Thymus (tissue), 11 donors: Measurements from ENCODE around the gene OSGIN1. TPM values are rescaled to one million over a fixed set of nuclear protein-coding genes. Genes with fewer than 3 reads are reported as not detected.

Experiments used
- DNase-seq, 9 donors: peaks; one replicate each; pipeline ENCODE4 v3.0.0-alpha.2; 2013; ENCODE audit warnings: low spot score in 9 of 9, low read depth in 6 of 9, missing footprints in 1 of 9
- H3K27ac ChIP-seq, 2 donors: one replicate each; pipeline ENCODE4 v1.5.1; 2013; ENCODE audit warnings: control low read depth in 1 of 2, low read depth in 1 of 2, low read length in 1 of 2, mild to moderate bottlenecking in 1 of 2, moderate library complexity in 1 of 2
- H3K27me3 ChIP-seq, 2 donors: one replicate each; pipeline ENCODE4 v1.5.1; 2013; ENCODE audit warnings: low read length in 1 of 2; ENCODE audit not compliant: control insufficient read depth in 2 of 2, insufficient read depth in 1 of 2
- H3K36me3 ChIP-seq, 2 donors: one replicate each; pipeline ENCODE4 v1.5.1; 2013; ENCODE audit warnings: low read length in 1 of 2, mild to moderate bottlenecking in 1 of 2, moderate library complexity in 1 of 2; ENCODE audit not compliant: control insufficient read depth in 2 of 2, insufficient read depth in 2 of 2
- H3K4me1 ChIP-seq, 2 donors: one replicate each; pipeline ENCODE4 v1.5.1; 2013; ENCODE audit warnings: low read length in 2 of 2; ENCODE audit not compliant: control insufficient read depth in 2 of 2, insufficient read depth in 2 of 2
- H3K4me3 ChIP-seq, 2 donors: one replicate each; pipeline ENCODE4 v1.5.1; 2013; ENCODE audit warnings: low read length in 2 of 2, control low read depth in 1 of 2, mild to moderate bottlenecking in 1 of 2
- H3K9me3 ChIP-seq, 2 donors: one replicate each; pipeline ENCODE4 v1.5.1; 2013; ENCODE audit warnings: low read length in 1 of 2, mild to moderate bottlenecking in 1 of 2; ENCODE audit not compliant: control insufficient read depth in 2 of 2, insufficient read depth in 1 of 2
- WGBS: extraction: QIAGEN DNeasy Blood & Tissue Kit; methylation state at CpG from one replicate; pipeline ENCODE4 v1.1.7; 2013; 5-methylcytosine and 5-hydroxymethylcytosine counted together
- polyA plus RNA-seq: library from polyadenylated mRNA; stranded (reverse); fragments of 200-250 nt; gene quantifications from one replicate; pipeline ENCODE4 v1.2.3, GENCODE V29; 2013
- total RNA-seq: library from RNA; stranded (reverse); fragments of 120-200 nt; gene quantifications from one replicate; pipeline ENCODE4 v1.2.4, GENCODE V29; 2013
- donor health status: healthy.

The OSGIN1 gene
- total and polyA plus RNA-seq, 2 donors, result 0.42 to 3.8 TPM

- Histone ChIP-seq H3K27me3 (peaks cover 21 to 37% of the 10 kb centered on the region in 2 donors), H3K27ac (no peak overlapping the region), H3K4me3 (no peak overlapping the region), H3K4me1 (no peaks in the 10 kb centered on the region), H3K9me3 (peaks cover 0 to 7% of the 10 kb centered on the region in 2 donors), H3K36me3 (no peaks in the 10 kb centered on the region)
- 88% methylated on average over 22 of the region's 22 CpGs for WGBS
- no peak for DNase-seq
Observed at GRCh38 chr16:83973581-83974385, 20.7 kb downstream of the OSGIN1 start.

- 72% methylated on average over 7 of the region's 7 CpGs for WGBS
- no peak for DNase-seq
- Histone ChIP-seq H3K4me1 (no peaks in the 10 kb centered on the region), H3K36me3 (no peaks in the 10 kb centered on the region), H3K9me3 (peaks cover 0 to 7% of the 10 kb centered on the region in 2 donors), H3K27me3 (peaks cover 14 to 30% of the 10 kb centered on the region in 2 donors), H3K27ac (no peak overlapping the region), H3K4me3 (no peak overlapping the region)
Observed at GRCh38 chr16:83974475-83974874, 21.4 kb downstream of the OSGIN1 start.

GRCh38 chr16:83975590-83976260 lies 22.7 kb downstream of the OSGIN1 start:
- Histone ChIP-seq H3K27me3 (peaks cover 2 to 18% of the 10 kb centered on the region in 2 donors), H3K9me3 (peaks cover 0 to 7% of the 10 kb centered on the region in 2 donors), H3K4me1 (no peaks in the 10 kb centered on the region), H3K27ac (no peak overlapping the region), H3K4me3 (no peak overlapping the region), H3K36me3 (no peaks in the 10 kb centered on the region)
- no peak for DNase-seq
- WGBS, result 89% methylated on average over 15 of the region's 15 CpGs

GRCh38 chr16:83977056-83977815 lies 24.2 kb downstream of the OSGIN1 start:
- 86% methylated on average over 6 of the region's 6 CpGs for WGBS
- Histone ChIP-seq H3K27me3 (peaks cover 2 to 3% of the 10 kb centered on the region in 2 donors), H3K9me3 (peaks cover 0 to 7% of the 10 kb centered on the region in 2 donors), H3K36me3 (no peaks in the 10 kb centered on the region), H3K4me3 (no peak overlapping the region), H3K27ac (no peak overlapping the region), H3K4me1 (no peaks in the 10 kb centered on the region)
- no peak for DNase-seq

- 93% methylated on average over 5 of the region's 5 CpGs for WGBS
- H3K36me3 ChIP-seq, result no peaks in the 10 kb centered on the region
- H3K4me3 ChIP-seq, result no peak overlapping the region
- DNase-seq, result no peak
- no peaks in the 10 kb centered on the region for H3K4me1 ChIP-seq
- H3K27me3 ChIP-seq, result peaks cover 0 to 2% of the 10 kb centered on the region in 2 donors
- no peak overlapping the region for H3K27ac ChIP-seq
- peaks cover 0 to 7% of the 10 kb centered on the region in 2 donors for H3K9me3 ChIP-seq
Observed at GRCh38 chr16:83978401-83978904, 25.4 kb downstream of the OSGIN1 start.

GRCh38 chr16:83979441-83979840 lies 26.4 kb downstream of the OSGIN1 start:
- peaks cover 0 to 7% of the 10 kb centered on the region in 2 donors for H3K9me3 ChIP-seq
- no peaks in the 10 kb centered on the region for H3K4me1 ChIP-seq
- no peak overlapping the region for H3K27ac ChIP-seq
- H3K36me3 ChIP-seq, result no peaks in the 10 kb centered on the region
- H3K4me3 ChIP-seq, result no peak overlapping the region
- WGBS, result 97% methylated on average over 7 of the region's 7 CpGs
- no peak for DNase-seq
- H3K27me3 ChIP-seq, result peaks cover 0 to 2% of the 10 kb centered on the region in 2 donors

GRCh38 chr16:83980794-83981193 lies 27.8 kb downstream of the OSGIN1 start:
- no peak for DNase-seq
- no peaks in the 10 kb centered on the region for H3K4me1 ChIP-seq
- no peak overlapping the region for H3K27ac ChIP-seq
- peaks cover 0 to 7% of the 10 kb centered on the region in 2 donors for H3K9me3 ChIP-seq
- H3K4me3 ChIP-seq, result no peak overlapping the region
- peaks cover 0 to 2% of the 10 kb centered on the region in 2 donors for H3K27me3 ChIP-seq
- 99% methylated on average over 2 of the region's 2 CpGs for WGBS
- no peaks in the 10 kb centered on the region for H3K36me3 ChIP-seq

- H3K36me3 ChIP-seq, result no peaks in the 10 kb centered on the region
- H3K9me3 ChIP-seq, result peaks cover 0 to 7% of the 10 kb centered on the region in 2 donors
- no peaks in the 10 kb centered on the region for H3K4me1 ChIP-seq
- no peak for DNase-seq
- no peak overlapping the region for H3K4me3 ChIP-seq
- H3K27me3 ChIP-seq, result peaks cover 0 to 2% of the 10 kb centered on the region in 2 donors
- H3K27ac ChIP-seq, result no peak overlapping the region
- WGBS, result 96% methylated on average over 8 of the region's 8 CpGs
Observed at GRCh38 chr16:83981799-83982198, 28.8 kb downstream of the OSGIN1 start.
